ENCODE results near the gene CCDC136.

CCDC136 gene

GRCh38 chr7:128807191-128807590, 15.4 kb downstream of the CCDC136 start:
- no peak for FAIRE-seq

- FAIRE-seq: no peak
Measured at GRCh38 chr7:128809363-128809762, 17.6 kb downstream of the CCDC136 start.

GRCh38 chr7:128810473-128810872, 18.7 kb downstream of the CCDC136 start:
- FAIRE-seq: no peak

- no peak for FAIRE-seq
Measured at GRCh38 chr7:128810997-128811396, 19.2 kb downstream of the CCDC136 start.

GRCh38 chr7:128811631-128812430, 20.1 kb downstream of the CCDC136 start:
- no peak for FAIRE-seq

- FAIRE-seq: no peak
Measured at GRCh38 chr7:128812514-128813168, 20.9 kb downstream of the CCDC136 start.

GRCh38 chr7:128814499-128814898, 22.7 kb downstream of the CCDC136 start:
- FAIRE-seq: no peak

- no peak for FAIRE-seq
Measured at GRCh38 chr7:128815289-128815942, 23.6 kb downstream of the CCDC136 start.

GRCh38 chr7:128818694-128819093, 26.9 kb downstream of the CCDC136 start:
- no peak for FAIRE-seq

GRCh38 chr7:128821724-128822123, 30.0 kb downstream of the CCDC136 start:
- no peak for FAIRE-seq

- no peak for FAIRE-seq
Measured at GRCh38 chr7:128826512-128826911, 34.7 kb downstream of the CCDC136 start.

GRCh38 chr7:128826916-128827247, 35.1 kb downstream of the CCDC136 start:
- FAIRE-seq: no peak

- no peak for FAIRE-seq
Measured at GRCh38 chr7:128827248-128827958, 35.6 kb downstream of the CCDC136 start.

- FAIRE-seq: no peak
Measured at GRCh38 chr7:128827971-128828711, 36.4 kb downstream of the CCDC136 start.

GRCh38 chr7:128829391-128830166, 37.8 kb downstream of the CCDC136 start:
- FAIRE-seq: no peak

GRCh38 chr7:128830231-128831177, 38.7 kb downstream of the CCDC136 start, which contains the start of gene FLNC:
TSS of gene FLNC (plus strand) at chr7:128830406. CDS start at chr7:128830638, 232 bp downstream.
- FAIRE-seq: no peak

GRCh38 chr7:128831178-128831993, 39.6 kb downstream of the CCDC136 start:
- no peak for FAIRE-seq

- no peak for FAIRE-seq
Measured at GRCh38 chr7:128831994-128832879, 40.5 kb downstream of the CCDC136 start.

- FAIRE-seq: no peak
Measured at GRCh38 chr7:128832880-128833147, 41.0 kb downstream of the CCDC136 start.
